DMS153 treated with DMSO at 0.1 percent for 48 hours (cell line): Measurements from ENCODE around the gene NBPF12.
"Not testable (repeated sequence)": the region's sequence is repeated elsewhere in the genome, so short reads cannot be mapped to it uniquely, and the experiment has no call there.

Source experiments
- DNase-seq: peaks from one replicate; lab custom pipeline; 2025; ENCODE audit not compliant: unreplicated experiment; lab: John Stamatoyannopoulos, UW

NBPF12 gene

GRCh38 chr1:146972681-146973080 lies 34.6 kb downstream of the NBPF12 start:
- DNase-seq, result not testable (repeated sequence)

- not testable (repeated sequence) for DNase-seq
Measured at GRCh38 chr1:146985855-146986254, 47.7 kb downstream of the NBPF12 start.

- DNase-seq, result not testable (repeated sequence)
Measured at GRCh38 chr1:146986450-146986849, 48.3 kb downstream of the NBPF12 start.

GRCh38 chr1:146987502-146987901 lies 49.4 kb downstream of the NBPF12 start:
- DNase-seq, result not testable (repeated sequence)

- not testable (repeated sequence) for DNase-seq
Measured at GRCh38 chr1:146989455-146989854, 51.3 kb downstream of the NBPF12 start.

- not testable (repeated sequence) for DNase-seq
Measured at GRCh38 chr1:147008495-147008894, 70.4 kb downstream of the NBPF12 start.

GRCh38 chr1:147026975-147027374 lies 88.9 kb downstream of the NBPF12 start:
- not testable (repeated sequence) for DNase-seq

- DNase-seq, result not testable (repeated sequence)
Measured at GRCh38 chr1:147030066-147030653, 92.0 kb downstream of the NBPF12 start.

- no peak for DNase-seq
Measured at GRCh38 chr1:147039916-147040315, 101.8 kb downstream of the NBPF12 start.

- DNase-seq, result not testable (repeated sequence)
Measured at GRCh38 chr1:147042891-147043290, 104.8 kb downstream of the NBPF12 start.

GRCh38 chr1:147044511-147044910 lies 106.4 kb downstream of the NBPF12 start:
- DNase-seq, result not testable (repeated sequence)
